ENCODE results near the gene TMPRSS6.

Gene TMPRSS6

DNA sequence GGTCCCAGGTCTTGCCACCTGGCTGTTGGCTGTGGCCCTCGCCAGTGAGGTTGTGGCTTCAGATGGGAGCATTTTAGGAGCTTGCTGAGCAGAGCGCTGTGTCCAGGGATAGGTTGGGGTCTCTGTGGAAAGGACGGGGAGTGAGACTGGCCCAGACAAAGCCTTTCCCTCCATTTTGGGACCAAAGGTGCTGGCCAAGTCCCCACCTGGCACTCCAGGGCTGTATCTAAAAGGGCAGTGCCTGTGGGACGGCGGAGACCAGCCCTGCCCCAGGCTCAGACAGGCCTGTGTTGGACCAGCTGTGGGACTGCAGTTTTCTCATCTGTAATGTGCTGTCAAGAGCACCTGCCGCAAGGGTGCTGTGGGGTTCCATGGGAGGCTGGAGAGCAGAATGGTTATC is 62.9 kb downstream of the TMPRSS6 start:
- DNase-seq = no peak

DNA sequence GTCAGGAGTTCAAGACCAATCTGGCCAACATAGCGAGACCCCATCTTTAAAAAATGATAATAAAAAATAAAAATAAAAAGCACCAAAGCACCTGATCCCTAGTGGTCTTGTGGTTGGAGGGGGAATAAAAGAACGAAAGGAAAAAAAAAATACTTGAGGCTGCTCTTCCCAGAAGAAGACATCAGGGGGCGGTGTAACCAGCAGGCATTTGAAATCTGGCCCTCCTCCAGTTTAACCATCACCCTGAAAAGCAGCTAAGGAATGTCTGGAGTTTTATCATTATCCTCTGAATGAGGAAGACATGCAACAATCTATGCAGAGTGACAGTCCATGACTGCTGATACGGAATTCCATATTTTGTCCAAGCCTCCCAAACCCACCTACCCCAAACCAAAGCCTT is 63.6 kb downstream of the TMPRSS6 start:
- DNase-seq = no peak

DNA sequence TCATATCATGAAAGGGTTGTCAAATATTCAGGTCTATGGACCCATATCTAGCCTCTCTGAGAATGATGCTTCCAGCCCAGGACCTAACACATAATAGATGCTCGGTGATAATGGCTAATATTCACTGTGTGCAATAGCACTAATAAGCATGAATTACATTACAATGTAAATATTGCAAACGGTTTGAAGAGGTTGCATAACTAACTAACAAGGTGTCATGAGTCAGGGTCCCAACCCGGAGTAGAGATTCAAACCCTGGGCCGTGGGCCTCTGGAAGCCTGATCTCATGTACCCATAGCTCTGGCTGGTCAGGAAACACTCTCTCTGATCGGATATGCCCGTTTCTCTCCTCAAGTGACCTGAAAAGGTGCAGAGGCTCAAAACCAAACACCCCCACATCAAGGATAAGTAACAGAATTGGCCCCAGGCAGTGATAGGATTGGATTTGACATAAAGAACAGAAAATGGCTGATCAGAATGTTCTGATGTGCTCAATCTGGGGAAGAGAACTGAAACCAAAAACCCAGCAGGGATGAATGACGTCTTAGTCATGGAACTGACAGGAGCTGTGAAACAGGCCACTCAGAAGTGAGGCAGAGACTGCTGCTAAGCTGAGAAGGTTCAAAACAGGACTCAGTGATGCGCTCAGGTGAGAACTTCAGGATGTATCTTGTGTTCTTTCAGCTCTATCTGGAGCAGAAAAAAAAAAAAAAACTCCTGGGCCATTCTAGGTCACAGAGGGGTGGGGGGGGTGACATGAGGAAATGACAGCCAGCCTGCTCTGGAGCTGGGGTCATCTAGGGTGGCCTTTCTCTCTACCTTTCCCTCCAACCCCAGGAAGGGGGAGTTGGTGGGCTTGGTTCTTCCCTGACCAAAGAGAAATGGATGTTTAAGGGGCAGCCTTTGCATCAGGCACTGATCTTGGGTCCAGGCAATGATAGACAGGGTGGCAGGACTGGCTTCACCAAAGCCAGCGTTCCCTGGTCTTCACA is 64.6 kb downstream of the TMPRSS6 start:
- no peak for DNase-seq

DNA sequence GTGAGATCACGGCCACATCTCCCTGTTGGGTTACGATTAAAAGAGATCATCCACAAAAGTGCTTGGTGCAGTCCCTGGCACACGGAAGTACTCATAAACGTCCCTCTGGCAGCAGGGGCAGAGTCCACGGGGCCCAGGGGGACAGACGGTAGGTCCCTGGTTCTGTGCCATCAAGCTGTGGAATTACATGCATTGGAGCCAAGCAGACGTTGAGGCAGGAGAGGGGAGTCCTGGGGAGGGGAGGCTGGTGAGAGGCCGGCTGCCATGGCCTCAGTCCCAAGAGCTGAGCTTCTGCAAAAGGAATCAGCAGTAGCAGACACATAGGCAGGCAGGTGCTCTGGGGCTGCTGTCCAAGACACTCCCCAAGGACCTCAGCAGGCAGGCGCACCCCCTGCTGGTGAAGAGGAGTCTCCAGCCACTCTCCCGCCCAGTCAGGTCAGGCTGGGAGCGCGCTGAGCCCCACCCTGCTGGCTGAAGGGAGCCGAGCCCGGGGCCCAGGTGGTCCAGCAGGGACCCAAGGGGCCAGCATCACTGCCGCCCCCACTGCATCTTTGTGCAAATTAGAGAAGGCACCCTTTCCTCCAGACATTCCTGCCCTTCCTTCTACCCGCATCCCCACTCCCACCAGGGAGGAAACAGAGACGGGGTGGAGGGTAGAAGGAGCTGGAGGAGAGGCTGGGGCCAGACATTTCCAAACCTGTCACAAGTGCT is 65.5 kb downstream of the TMPRSS6 start:
- DNase-seq = peak; percentile 13

DNA sequence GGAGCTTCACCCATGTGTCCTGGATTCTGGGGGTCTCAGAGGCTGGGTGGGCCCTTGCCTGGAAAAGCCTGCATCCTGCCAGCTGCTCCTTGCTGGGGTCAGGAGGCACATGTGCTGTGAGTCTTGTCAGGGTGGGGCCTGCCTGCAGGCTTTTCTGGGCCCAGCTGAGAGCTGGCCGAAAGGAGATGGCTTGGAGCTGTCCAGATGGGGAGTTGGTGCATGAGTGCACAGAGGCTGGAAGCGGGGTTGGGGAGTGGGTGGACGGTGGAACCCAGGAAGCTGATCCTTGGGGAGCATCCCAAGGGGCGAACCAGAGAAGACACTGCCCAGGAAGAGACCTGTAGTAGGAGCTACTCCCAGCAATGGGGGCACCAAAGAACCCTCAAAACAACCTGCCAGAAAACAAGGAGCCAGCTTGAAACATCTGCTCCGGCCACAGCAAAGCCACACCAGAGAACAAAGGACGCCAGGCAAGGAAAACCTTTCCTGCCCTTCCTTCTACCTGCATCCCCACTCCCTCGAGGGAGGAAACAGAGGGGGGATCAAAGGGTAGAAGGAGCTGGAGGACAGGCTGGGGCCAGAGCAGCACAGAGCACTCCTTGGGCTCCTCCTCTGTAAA is 66.2 kb downstream of the TMPRSS6 start:
- no peak for DNase-seq

DNA sequence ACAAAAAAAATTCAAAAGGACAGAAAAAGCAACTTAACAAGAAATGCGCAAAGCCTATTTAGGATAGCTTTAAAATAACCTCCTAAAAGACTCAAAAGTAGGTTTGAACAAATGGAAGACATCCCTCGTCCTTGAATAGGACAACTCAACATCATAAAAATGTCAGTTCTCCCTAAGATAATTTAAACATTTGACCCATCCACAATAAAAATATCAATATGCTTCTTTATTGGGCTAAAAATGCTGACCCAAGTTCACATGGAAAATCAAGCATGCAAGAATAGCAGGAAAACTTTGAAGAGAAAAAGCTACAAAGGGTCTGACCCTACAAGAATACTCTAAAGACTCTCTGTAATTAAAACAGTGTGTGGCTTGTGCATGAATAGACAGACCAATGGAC is 70.0 kb downstream of the TMPRSS6 start:
- DNase-seq = no peak

DNA sequence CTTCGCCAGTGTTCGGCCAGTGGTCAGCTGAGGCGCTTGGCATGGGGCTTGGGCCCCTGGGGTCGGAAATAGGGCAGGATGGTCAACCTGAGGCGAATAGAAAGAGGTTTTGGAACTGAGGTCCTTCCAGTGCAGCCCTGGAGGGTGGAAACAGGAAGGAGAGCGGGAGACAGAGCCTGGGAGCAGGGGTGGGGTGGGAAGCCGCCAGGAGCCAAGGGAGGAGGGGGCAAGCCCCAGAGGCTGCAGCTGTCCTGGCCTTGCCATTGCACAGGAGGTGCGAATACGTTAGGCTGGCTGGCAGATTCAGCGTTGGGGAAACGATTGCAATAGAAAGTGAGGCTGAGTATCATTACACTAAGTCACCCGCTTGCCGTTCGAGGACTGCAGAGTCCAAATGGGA is 71.8 kb downstream of the TMPRSS6 start:
- no peak for DNase-seq

DNA sequence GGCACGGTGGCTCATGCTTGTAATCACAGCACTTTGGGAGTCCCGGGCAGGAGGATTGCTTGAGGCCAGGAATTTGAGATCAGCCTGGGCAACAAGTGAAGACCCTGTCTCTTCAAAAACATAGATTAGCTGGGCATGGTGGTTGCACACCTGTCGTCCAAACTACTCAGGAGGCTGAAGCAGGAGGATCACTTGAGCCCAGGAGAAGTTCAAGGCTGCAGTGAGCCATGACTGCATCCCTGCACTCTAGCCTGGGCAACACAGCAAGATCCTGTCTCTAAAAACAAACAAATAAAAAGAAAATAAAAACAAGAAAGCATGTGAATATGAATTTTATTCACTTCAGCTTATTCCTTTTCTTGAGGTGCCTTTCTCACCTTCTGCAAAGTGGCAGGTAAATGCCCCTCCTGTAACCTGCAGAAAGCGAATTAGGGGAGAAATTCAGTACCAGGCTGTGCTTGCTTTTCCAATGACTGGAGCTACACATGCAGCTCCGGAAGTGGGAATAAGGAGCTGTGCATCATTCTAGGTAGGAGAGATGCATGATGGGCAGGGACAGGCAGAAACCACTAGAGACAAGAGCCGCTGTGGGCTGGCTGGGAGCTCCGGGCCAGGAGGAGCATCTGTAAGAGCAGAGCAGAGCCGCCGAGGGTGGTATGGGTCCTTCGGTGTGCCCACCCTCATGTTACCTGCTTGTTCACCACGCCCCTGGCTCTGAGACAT is 72.7 kb downstream of the TMPRSS6 start:
- no peak for DNase-seq

DNA sequence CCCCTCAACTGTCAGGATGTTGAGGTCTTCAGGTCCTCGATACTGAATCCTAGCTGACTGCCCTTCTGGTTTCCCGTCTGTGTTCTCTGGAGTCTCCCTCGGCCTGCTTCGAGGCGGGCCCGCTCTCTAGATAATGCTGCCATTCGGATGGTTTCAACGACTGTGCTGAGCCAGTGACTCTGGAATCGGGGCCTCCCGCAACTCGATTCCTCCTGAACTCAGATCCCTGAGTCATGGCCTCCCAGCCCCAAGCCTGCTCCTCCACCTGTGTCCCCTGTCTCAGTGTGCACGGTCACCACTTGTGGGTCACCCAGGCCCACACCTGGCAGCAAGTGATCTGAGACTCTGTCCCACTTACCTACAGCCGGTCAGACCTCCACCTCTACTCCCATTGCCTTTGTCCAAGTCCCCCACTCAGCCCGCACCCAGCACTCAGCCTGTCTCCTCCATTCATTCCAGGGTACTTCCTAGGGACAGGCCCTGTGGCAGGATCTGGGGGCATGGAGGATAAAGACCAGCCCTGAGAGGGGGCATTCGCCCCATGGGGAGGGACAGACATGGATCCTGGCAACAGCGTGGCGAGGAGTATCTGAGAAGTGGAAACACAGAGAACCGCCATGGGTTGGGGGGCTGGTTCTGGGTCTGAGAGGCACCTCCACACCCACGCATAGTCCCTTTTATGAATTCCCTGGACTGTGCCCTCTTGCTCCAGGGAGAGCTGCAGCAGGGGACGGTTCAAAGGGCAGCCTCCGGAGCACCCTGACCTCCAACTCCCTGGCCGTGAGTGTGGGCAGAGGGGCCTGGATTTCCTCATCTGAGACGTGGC is 75.7 kb downstream of the TMPRSS6 start:
- DNase-seq = no peak

DNA sequence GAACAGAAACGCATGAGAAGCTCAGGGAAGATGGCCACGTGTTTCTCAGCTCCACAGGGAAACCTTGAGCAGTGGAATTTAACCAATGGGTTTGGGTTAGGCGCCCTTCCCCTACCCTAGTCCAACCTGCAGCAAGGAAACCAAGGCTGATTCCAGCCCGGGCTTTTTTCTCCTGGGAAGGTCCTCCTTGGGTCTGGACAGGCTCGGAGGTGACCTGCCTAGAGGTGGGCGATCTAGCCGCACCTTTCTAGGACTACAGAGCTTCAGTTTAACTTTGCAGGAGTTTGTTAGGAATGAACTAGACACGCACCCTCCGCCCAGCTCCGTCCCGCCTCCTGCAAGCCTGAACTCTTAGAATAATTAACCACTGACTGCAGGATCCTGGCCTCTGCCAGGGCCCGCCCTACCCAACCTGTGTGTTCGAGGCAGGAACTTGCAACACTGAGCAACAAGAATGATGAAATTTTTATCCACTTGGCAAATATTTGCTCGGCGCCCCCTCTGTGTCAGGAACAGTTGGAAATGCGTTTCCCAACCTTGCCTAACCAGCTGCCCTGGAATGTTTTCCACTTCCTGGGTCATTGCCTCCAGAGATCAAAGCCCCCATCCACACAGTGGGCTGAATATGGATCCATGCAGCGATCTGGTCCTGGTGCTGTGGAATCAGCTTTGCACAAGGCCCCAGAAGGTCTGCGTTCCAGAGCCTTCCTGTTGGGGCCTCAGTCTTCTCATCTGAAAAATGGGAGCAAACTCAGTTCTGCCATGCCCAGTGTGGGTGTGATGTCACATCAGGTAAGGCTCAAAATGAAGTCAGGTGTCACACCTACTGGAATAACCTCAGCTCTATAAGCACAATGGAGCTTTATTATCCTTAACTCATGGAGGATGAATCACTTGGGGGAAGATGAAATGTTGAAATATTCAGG is 76.7 kb downstream of the TMPRSS6 start:
- no peak for DNase-seq

DNA sequence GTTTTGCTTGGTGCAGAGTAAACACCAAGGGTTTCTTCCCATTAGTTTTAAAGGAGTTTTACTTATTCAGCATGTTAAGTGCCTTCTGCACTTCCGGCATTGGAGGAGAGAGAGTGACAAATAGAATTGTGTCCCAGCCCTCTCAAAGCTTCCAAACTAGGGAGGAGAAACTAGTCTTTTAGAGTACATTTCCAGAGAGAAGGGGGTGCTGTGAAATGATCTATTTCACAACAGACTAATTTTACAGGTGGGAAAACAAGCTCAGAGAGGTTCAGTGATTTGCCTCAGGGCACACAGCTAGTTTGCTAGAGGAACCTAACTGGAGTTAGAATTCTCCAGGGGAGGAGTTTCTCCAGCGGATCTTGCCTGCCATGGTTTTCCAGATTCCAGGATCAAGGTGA is 77.4 kb downstream of the TMPRSS6 start:
- DNase-seq = no peak

DNA sequence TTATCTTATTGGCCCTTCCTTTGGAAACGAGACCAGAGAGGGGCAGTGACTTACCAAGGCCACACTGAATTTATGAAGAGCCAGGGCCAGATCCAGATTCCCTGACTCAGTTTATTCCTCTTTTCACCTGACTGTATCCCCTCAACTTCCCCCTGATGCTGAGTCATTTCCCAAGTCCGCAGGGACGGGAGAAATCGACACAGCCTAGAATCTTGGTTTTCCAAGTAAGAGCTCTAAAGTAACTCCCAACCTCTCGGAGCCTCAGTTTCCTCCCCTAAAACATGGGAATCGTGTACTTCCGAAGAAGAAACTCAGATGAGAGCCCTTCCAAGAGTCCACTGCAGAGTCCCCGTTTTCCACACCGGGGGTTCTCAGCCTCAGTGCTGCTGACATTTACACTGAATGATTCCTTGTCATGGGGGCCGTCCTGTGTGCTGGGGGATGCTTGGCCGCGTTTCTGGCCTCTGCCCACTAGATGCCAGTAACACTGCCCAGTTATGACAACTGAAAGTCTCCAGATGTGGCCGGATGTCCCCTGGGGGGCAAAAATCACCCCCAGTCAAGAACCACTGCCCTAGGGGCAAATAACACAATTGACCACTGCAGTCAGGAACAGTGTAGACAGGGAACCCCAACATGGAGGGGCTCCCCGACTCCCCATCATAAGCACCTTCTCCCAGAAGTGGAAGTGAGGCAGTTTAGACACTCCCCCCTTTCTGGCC is 78.8 kb downstream of the TMPRSS6 start:
- no peak for DNase-seq

DNA sequence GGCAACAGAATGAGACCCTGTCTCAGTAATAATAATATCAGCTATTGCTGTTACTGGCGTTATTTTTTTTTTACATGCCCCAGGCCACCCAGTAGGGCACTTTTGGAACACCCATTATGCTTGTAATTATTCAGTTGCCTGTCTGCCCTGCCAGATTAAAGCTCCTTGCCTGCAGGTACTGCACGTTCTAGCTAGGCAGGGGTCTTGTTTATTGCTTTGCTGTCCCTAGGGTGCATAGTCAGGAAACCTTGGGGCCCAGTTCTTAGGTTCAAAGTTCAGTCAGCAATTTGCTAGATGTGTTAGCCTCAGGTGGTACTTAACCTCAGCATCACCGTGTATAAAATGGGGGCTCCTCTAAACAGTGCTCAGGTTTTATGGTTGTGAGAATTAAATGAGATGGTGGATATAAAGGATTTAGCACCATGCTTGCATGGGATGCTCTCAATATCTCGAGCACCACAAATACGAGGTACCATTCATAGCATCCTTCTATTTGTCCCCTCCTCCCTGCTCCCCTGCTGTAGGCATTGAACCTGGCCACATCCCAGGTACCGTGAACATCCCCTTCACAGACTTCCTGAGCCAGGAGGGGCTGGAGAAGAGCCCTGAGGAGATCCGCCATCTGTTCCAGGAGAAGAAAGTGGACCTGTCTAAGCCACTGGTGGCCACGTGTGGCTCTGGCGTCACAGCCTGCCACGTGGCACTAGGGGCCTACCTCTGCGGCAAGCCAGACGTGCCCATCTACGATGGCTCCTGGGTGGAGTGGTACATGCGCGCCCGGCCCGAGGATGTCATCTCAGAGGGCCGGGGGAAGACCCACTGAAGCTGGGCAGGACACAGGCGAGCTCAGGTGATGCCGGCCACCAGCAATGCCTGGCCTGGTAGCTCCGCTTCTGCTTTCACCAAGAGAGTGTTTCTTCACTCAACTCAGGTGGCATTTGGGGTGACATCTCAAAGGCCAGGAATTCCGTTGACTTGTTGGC is 80.5 kb downstream of the TMPRSS6 start:
- DNase-seq = no peak

DNA sequence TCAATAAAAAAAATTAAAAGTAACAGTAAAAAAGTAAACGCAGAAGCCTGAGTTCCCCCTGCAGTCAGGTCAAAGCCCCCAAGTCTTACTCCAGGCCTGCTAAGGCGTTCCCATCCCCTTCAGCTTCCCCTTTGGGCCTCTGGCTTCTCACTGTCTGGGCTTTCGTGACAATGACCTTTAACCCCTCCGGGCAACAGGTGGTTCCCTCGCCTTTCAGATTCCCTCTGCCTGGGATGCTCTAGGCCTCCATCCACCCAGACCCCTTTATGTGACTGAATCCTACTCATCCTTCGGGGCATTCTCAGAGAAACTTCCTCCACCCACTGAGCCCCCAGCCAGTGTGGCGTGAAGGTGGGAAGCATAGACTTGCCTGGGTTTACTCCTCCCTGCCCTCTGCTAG is 82.0 kb downstream of the TMPRSS6 start:
- no peak for DNase-seq

DNA sequence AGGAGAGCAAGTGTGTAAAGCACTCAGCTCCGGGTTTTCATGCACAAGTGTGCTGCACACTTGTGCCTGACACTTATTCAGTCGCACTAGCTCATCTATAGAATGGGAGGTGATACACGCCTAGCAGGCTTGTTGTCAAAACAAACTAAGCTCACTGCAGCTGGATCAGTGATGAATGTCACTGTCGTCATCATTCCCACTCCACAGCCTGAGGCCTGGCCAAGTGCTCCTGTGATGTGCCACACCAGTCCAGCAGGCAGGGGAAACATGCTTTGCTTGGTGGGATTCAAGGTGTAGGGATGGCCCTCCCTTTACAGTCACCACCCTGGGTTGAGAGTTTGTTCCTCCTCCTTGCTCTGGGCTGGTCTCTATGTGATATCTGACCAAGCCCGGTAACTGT is 83.2 kb downstream of the TMPRSS6 start:
- DNase-seq = no peak

DNA sequence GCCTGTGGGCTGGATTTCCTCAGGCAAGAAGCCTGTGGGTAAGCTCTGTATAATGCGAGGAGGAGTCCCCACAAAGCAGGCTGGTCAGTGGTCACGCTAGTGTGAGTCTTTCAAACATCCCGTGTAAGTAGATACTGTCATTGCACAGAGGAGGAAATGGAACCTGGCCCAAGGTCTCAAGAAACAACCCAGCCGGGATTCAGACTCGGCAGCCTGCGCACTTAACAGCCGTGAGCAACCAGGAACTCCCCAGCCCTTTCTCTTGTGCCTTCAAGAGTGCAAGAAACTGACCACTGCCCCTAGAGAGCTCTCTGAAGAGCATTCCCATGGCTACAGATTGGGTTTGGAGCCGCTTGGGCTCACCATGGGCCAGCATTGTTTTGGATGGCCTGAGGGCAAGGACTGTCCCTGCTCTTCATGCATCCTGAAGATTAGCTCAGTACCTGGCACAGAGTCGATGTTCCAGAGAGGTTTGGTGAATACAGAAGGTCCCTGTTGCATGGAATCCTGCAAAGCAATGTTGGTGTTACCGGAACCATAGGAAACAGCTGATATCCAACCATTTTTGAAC is 83.9 kb downstream of the TMPRSS6 start:
- DNase-seq = no peak

DNA sequence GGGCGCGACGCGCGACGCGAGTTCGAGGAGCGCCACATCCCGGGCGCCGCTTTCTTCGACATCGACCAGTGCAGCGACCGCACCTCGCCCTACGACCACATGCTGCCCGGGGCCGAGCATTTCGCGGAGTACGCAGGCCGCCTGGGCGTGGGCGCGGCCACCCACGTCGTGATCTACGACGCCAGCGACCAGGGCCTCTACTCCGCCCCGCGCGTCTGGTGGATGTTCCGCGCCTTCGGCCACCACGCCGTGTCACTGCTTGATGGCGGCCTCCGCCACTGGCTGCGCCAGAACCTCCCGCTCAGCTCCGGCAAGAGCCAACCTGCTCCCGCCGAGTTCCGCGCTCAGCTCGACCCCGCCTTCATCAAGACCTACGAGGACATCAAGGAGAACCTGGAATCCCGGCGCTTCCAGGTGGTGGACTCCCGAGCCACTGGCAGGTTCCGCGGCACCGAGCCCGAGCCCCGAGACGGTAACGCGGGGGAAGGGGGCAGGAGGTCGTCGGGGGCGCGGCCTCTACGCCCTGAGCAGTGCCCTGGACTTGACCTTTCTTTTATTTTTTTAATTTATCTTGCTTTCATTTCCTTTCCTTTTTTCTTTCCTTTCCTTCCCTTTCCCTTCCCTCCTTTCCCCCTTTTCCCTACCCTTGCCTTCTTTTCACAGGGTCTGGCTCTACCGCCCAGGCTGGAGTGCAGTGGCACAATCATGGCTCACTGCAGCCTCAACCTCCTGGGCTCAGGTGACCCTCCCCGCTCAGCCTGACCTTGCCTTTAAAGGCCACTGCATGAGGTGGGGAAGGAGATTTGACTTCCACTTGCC is 85.0 kb downstream of the TMPRSS6 start:
- no peak for DNase-seq
